ENCODE measurements around the gene KIAA0040.

KIAA0040 gene

GRCh38 chr1:175182201-175182746, 10.3 kb downstream of the KIAA0040 start (continued):
- no peak for TF ChIP-seq CREB5 (CRISPR knock-in tag; IDR thresholded peaks at IDR 0.05; ENCODE audit: low read depth)
- TF ChIP-seq GLIS3 (CRISPR knock-in tag; IDR thresholded peaks at IDR 0.05), result no peak
- no peak for TF ChIP-seq ESRRG (CRISPR knock-in tag; IDR thresholded peaks at IDR 0.05)

- TF ChIP-seq CSRNP3 (CRISPR knock-in tag; IDR thresholded peaks at IDR 0.05) (no peak), ZNF70 (CRISPR knock-in tag; IDR thresholded peaks at IDR 0.05) (no peak), ESRRG (CRISPR knock-in tag; IDR thresholded peaks at IDR 0.05) (no peak), ISL1 (CRISPR knock-in tag; IDR thresholded peaks at IDR 0.05) (no peak), PPARA (CRISPR knock-in tag; IDR thresholded peaks at IDR 0.05; ENCODE audit: borderline replicate concordance) (no peak), ZC3H10 (CRISPR knock-in tag; IDR thresholded peaks at IDR 0.05) (no peak), GLIS3 (CRISPR knock-in tag; IDR thresholded peaks at IDR 0.05) (no peak), ZFP3 (CRISPR knock-in tag; IDR thresholded peaks at IDR 0.05) (no peak), ZNF8 (CRISPR knock-in tag; IDR thresholded peaks at IDR 0.05) (no peak), TSHZ2 (CRISPR knock-in tag; IDR thresholded peaks at IDR 0.05) (no peak), ZFP30 (CRISPR knock-in tag; IDR thresholded peaks at IDR 0.05) (no peak), OSR1 (CRISPR knock-in tag; IDR thresholded peaks at IDR 0.05) (no peak), TCF4 (CRISPR knock-in tag; IDR thresholded peaks at IDR 0.05; ENCODE audit: borderline replicate concordance) (no peak), ZNF565 (CRISPR knock-in tag; conservative IDR thresholded peaks at IDR 0.05; ENCODE audit: low read depth) (no peak), CSDC2 (CRISPR knock-in tag; IDR thresholded peaks at IDR 0.05) (no peak)
- ATAC-seq, result no peak
Measured at GRCh38 chr1:175179837-175180590, 12.6 kb downstream of the KIAA0040 start.

GRCh38 chr1:175178456-175178855, 14.1 kb downstream of the KIAA0040 start:
- no peak for ATAC-seq
- TF ChIP-seq RARB (CRISPR knock-in tag; IDR thresholded peaks at IDR 0.05) (no peak), ZC3H10 (CRISPR knock-in tag; IDR thresholded peaks at IDR 0.05) (no peak), ARNTL (CRISPR knock-in tag; IDR thresholded peaks at IDR 0.05; ENCODE audit: borderline replicate concordance, low read depth) (no peak), CREB5 (CRISPR knock-in tag; IDR thresholded peaks at IDR 0.05; ENCODE audit: low read depth) (no peak), GLIS3 (CRISPR knock-in tag; IDR thresholded peaks at IDR 0.05) (no peak), POU6F1 (CRISPR knock-in tag; IDR thresholded peaks at IDR 0.05; ENCODE audit: borderline replicate concordance, low read depth) (no peak), BACH2 (CRISPR knock-in tag; IDR thresholded peaks at IDR 0.05; ENCODE audit: borderline replicate concordance) (no peak), PATZ1 (CRISPR knock-in tag; IDR thresholded peaks at IDR 0.05; ENCODE audit: borderline replicate concordance) (no peak), OSR1 (CRISPR knock-in tag; IDR thresholded peaks at IDR 0.05) (no peak), TOX (CRISPR knock-in tag; IDR thresholded peaks at IDR 0.05; ENCODE audit: borderline replicate concordance) (no peak), PPARA (CRISPR knock-in tag; IDR thresholded peaks at IDR 0.05; ENCODE audit: borderline replicate concordance) (no peak)
